HFFc6 (cell line): Measurements from ENCODE around the gene OBI1. TPM values are rescaled to one million over a fixed set of nuclear protein-coding genes. Genes with fewer than 3 reads are reported as not detected.

ENCODE experiments used
- DNase-seq: peaks from one replicate; pipeline ENCODE4 v3.0.0-alpha.2; 2018
- H3K27ac Mint-ChIP-seq: 2 replicates; pipeline ENCODE4 v1.8.0; 2020; ENCODE audit warnings: mild to moderate bottlenecking, mixed read lengths
- H3K27me3 Mint-ChIP-seq: 2 replicates; pipeline ENCODE4 v1.8.0; 2021; ENCODE audit warnings: mild to moderate bottlenecking, moderate library complexity, mixed read lengths; ENCODE audit not compliant: insufficient read depth
- H3K36me3 Mint-ChIP-seq: 2 replicates; pipeline ENCODE4 v1.8.0; 2021; ENCODE audit warnings: low read depth, mixed read lengths
- H3K4me1 Mint-ChIP-seq: 2 replicates; pipeline ENCODE4 v1.8.0; 2020; ENCODE audit warnings: low read depth, mixed read lengths
- H3K4me3 Mint-ChIP-seq: 2 replicates; pipeline ENCODE4 v1.8.0; 2020; ENCODE audit warnings: mild to moderate bottlenecking, moderate library complexity, mixed read lengths
- H3K9me3 Mint-ChIP-seq: 2 replicates; pipeline ENCODE4 v1.8.0; 2020; ENCODE audit warnings: mild to moderate bottlenecking, mixed read lengths
- total RNA-seq, 6 experiments: library from RNA; stranded (reverse); fragmentation: NEBNext Ultra II Directional; extraction: Animal tissue kit (Norgen Biotek cat#: 25700); gene quantifications; 2 replicates in 1 of 6; 3 replicates in 5 of 6; pipeline ENCODE4 v1.2.3, GENCODE V29; 2021
- TF ChIP-seq, protein P1 (sequence below): fragments of 200-600 bp; sonication (generic); IDR thresholded peaks from 2 replicates; pipeline ENCODE4 v1.5.0; 2021; ENCODE audit warnings: antibody characterized with exemption, mild to moderate bottlenecking

Gene OBI1
- total RNA-seq, 6 experiments from 2014 or later = 7.4 to 10.6 (median 10.3) TPM

GRCh38 chr13:78594456-78594975 is 64.4 kb downstream of the OBI1 start:
- peaks cover 44% of the 10 kb centered on the region for H3K27me3 Mint-ChIP-seq

GRCh38 chr13:78593652-78594455 is 65.1 kb downstream of the OBI1 start:
- Mint-ChIP-seq H3K27me3 (peaks cover 44% of the 10 kb centered on the region), H3K4me1 (no peaks in the 10 kb centered on the region), H3K9me3 (no peaks in the 10 kb centered on the region), H3K36me3 (no peaks in the 10 kb centered on the region), H3K4me3 (no peak overlapping the region), H3K27ac (no peak overlapping the region)
- DNase-seq = no peak
- TF ChIP-seq, protein P1, sequence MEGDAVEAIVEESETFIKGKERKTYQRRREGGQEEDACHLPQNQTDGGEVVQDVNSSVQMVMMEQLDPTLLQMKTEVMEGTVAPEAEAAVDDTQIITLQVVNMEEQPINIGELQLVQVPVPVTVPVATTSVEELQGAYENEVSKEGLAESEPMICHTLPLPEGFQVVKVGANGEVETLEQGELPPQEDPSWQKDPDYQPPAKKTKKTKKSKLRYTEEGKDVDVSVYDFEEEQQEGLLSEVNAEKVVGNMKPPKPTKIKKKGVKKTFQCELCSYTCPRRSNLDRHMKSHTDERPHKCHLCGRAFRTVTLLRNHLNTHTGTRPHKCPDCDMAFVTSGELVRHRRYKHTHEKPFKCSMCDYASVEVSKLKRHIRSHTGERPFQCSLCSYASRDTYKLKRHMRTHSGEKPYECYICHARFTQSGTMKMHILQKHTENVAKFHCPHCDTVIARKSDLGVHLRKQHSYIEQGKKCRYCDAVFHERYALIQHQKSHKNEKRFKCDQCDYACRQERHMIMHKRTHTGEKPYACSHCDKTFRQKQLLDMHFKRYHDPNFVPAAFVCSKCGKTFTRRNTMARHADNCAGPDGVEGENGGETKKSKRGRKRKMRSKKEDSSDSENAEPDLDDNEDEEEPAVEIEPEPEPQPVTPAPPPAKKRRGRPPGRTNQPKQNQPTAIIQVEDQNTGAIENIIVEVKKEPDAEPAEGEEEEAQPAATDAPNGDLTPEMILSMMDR = no peak

More at GRCh38 chr13:78594456-78594975, 64.4 kb downstream of the OBI1 start:
- Mint-ChIP-seq H3K9me3 (no peaks in the 10 kb centered on the region), H3K27ac (no peak overlapping the region), H3K36me3 (no peaks in the 10 kb centered on the region), H3K4me1 (no peaks in the 10 kb centered on the region), H3K4me3 (no peak overlapping the region)
- TF ChIP-seq, protein P1 = no peak
- DNase-seq = no peak

DNA sequence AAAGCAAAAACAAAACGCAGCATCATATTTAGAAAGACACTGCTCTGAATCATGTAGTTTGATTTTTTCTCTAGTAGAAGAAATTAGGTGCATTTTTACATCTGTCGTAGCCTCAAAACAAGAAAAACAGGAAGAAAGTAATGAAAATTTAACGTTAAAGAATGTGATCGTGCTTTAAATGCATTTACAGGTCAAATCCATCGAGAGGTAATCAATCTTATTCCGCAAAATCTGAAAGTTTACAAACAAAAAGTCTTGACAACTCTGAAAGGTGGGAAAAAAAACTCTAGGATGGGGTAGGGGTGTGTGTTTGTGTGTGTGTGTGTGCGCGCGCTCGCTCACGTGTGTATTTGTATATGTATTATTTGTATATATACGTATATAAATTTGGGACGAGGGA is 65.8 kb downstream of the OBI1 start:
- Mint-ChIP-seq H3K27ac (no peak overlapping the region), H3K27me3 (peaks cover 46% of the 10 kb centered on the region), H3K4me1 (no peaks in the 10 kb centered on the region), H3K9me3 (no peaks in the 10 kb centered on the region), H3K4me3 (no peak overlapping the region), H3K36me3 (no peaks in the 10 kb centered on the region)
- no peak for DNase-seq
- TF ChIP-seq, protein P1 = no peak

- Mint-ChIP-seq H3K27me3 (peaks cover 45% of the 10 kb centered on the region), H3K36me3 (no peaks in the 10 kb centered on the region), H3K4me3 (no peak overlapping the region), H3K27ac (no peak overlapping the region), H3K4me1 (no peaks in the 10 kb centered on the region), H3K9me3 (no peaks in the 10 kb centered on the region)
- TF ChIP-seq, protein P1 = no peak
- no peak for DNase-seq
These were observed 66.4 kb downstream of the OBI1 start for GRCh38 chr13:78592584-78592983.

DNA sequence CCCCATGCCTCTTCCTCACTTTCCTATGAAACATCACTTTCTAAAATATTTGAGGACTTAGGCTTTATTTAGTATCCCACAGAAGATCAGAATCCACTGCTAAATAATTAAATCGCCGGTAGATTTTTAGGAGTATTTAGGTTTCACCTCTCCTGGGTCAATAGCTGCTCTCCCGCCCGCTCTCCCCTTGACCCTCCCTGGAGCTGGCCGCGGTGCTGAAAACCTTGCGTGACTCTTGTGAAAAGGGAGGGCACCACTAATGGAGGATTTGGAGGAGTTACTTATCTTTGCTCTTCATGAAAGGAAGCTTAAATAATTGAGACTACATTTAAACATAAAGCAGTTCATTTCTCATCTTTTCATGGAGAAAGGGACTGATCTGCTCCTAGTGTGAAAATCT is 69.7 kb downstream of the OBI1 start:
- DNase-seq = no peak
- H3K27ac Mint-ChIP-seq = no peak overlapping the region
- peaks cover 23% of the 10 kb centered on the region for H3K27me3 Mint-ChIP-seq
- no peaks in the 10 kb centered on the region for H3K9me3 Mint-ChIP-seq
- H3K36me3 Mint-ChIP-seq = no peaks in the 10 kb centered on the region
- no peaks in the 10 kb centered on the region; the same call in 1 of the 2 replicates for H3K4me1 Mint-ChIP-seq
- no peak overlapping the region for H3K4me3 Mint-ChIP-seq
- TF ChIP-seq, protein P1 = no peak
